Measurements from ENCODE around the gene HAPLN3. TPM values are rescaled to one million over a fixed set of nuclear protein-coding genes. Genes with fewer than 3 reads are reported as not detected.

The HAPLN3 gene
- total RNA-seq, 1 experiment from 2014 or later = 42.4 TPM

DNA sequence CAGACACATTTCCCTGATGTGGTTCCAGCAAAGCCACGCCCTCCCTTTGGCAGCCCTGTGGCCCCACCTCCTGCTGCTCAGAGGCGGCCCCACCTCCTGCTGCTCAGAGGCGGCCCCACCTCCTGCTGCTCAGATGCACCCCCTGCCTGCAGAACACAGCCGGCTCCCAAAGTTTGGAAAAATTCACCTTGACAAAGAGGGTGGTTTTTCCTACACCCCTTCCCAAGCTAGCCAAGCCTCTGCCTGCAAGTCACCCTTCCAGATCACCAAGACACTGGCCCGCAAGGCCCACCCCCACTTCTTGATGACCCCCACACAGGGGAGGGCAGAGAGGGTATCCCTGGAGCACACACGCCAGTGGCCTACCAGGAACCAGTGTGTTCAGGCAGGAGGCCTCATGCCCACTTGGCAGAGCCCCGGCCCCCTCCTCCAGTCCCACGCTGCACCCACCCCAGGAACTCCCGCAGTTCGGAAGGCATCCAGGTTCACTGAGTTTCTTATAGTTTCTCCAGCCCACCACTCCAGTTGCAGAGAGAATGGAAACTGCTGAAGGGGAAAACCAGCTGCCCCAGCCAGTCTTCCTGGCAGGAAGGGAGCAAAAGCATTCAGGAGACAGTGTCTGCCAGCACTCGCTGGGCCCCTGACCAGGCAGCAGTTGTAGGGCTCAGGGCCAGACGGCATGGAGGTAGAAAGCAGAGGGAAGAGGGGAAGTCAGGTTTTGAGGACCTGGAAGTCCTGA, 2.3 kb upstream of the HAPLN3 start:
- no peak overlapping the region for H3K4me2 ChIP-seq (ENCODE audit: insufficient read depth, insufficient read length, low read length)
- H4K5ac ChIP-seq (ENCODE audit: insufficient read length, low read depth, low read length) = no peak overlapping the region

More for the DNA sequence above, 2.3 kb upstream of the HAPLN3 start:
- Mint-ChIP-seq H3K36me3 (ENCODE audit: insufficient read depth in 1 of 3, low read depth in 3 of 3) (peaks cover 35 to 64% (median 54%) of the 10 kb centered on the region in 3 experiments), H3K9me3 (no peaks in the 10 kb centered on the region), H3K27ac (peak overlapping the region; percentile 40 to 96 (median 83); a peak in 6 of 7 replicates), H3K27me3 (ENCODE audit: low read depth) (peaks cover 9% of the 10 kb centered on the region), H3K4me3 (peak overlapping the region in 1 of 2 experiments; percentile 50; a peak in 2 of 5 replicates), H3K4me1 (peaks cover 30 to 67% of the 10 kb centered on the region in 2 experiments)
- H4K8ac ChIP-seq (replicated peaks; ENCODE audit: insufficient read length, low read depth, low read length) = no peak overlapping the region
- no peaks in the 10 kb centered on the region for H3K9me3 ChIP-seq (ENCODE audit: control insufficient read depth, low read depth, low read length)
- H2AK5ac ChIP-seq (ENCODE audit: insufficient read length, low read length) = no peak overlapping the region
- H3K79me1 ChIP-seq (ENCODE audit: insufficient read depth, low read depth, low read length, poor library complexity, severe bottlenecking) = no peaks in the 10 kb centered on the region
- H3T11ph ChIP-seq (ENCODE audit: low read length) = no peak overlapping the region
- H3K18ac ChIP-seq (ENCODE audit: insufficient read length, low read depth, low read length) = no peak overlapping the region
- WGBS (ENCODE audit: extremely low coverage, insufficient read length, low lambda C conversion rate) = no CpG with 5 or more reads among the region's 12 CpGs
- H2AFZ ChIP-seq (ENCODE audit: low read length) = no peak overlapping the region
- H3K27ac ChIP-seq (ENCODE audit: insufficient read length, low read depth, low read length) = no peak overlapping the region
- no peak for DNase-seq
- peak overlapping the region; percentile 23; the same call in 1 of the 2 replicates for H3K14ac ChIP-seq (ENCODE audit: insufficient read depth, low read length)
- no peaks in the 10 kb centered on the region for H3K27me3 ChIP-seq (ENCODE audit: insufficient read depth, low read length)
- H2BK15ac ChIP-seq (ENCODE audit: low read depth, low read length) = no peak overlapping the region
- H2BK12ac ChIP-seq (ENCODE audit: insufficient read length, low read depth, low read length) = no peak overlapping the region
- no peak overlapping the region for H2BK20ac ChIP-seq (ENCODE audit: low read depth, low read length, poor library complexity, severe bottlenecking)
- no peak overlapping the region for H3K9ac ChIP-seq (ENCODE audit: extremely low read depth, insufficient read length, low read length)
- no peak overlapping the region for H3K23ac ChIP-seq (ENCODE audit: insufficient read length, low read depth, low read length)
- H3K23me2 ChIP-seq (ENCODE audit: insufficient read length, low read depth, low read length, poor library complexity, severe bottlenecking) = peaks cover 18% of the 10 kb centered on the region
- no peak overlapping the region for H3K56ac ChIP-seq (ENCODE audit: insufficient read length, low read depth, low read length)
- H3K4me1 ChIP-seq (ENCODE audit: insufficient read depth, low read length) = peaks cover 12% of the 10 kb centered on the region
- no peak overlapping the region for H2BK5ac ChIP-seq (ENCODE audit: insufficient read length, low read length)
- H2BK120ac ChIP-seq (ENCODE audit: low read depth, low read length, poor library complexity, severe bottlenecking) = no peak overlapping the region
- H4K20me1 ChIP-seq (ENCODE audit: control insufficient read depth, insufficient read depth, insufficient read length) = no peaks in the 10 kb centered on the region
- TF ChIP-seq, protein P1, sequence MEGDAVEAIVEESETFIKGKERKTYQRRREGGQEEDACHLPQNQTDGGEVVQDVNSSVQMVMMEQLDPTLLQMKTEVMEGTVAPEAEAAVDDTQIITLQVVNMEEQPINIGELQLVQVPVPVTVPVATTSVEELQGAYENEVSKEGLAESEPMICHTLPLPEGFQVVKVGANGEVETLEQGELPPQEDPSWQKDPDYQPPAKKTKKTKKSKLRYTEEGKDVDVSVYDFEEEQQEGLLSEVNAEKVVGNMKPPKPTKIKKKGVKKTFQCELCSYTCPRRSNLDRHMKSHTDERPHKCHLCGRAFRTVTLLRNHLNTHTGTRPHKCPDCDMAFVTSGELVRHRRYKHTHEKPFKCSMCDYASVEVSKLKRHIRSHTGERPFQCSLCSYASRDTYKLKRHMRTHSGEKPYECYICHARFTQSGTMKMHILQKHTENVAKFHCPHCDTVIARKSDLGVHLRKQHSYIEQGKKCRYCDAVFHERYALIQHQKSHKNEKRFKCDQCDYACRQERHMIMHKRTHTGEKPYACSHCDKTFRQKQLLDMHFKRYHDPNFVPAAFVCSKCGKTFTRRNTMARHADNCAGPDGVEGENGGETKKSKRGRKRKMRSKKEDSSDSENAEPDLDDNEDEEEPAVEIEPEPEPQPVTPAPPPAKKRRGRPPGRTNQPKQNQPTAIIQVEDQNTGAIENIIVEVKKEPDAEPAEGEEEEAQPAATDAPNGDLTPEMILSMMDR (conservative IDR thresholded peaks at IDR 0.05) = 0 out of 3 replicates have a peak, but pooled peaks have one; percentile 15
- H4K91ac ChIP-seq (ENCODE audit: insufficient read length, low read depth, low read length) = no peak overlapping the region
- H3K79me2 ChIP-seq (ENCODE audit: insufficient read depth, low read length) = no peaks in the 10 kb centered on the region
- H3K4ac ChIP-seq (ENCODE audit: low read depth, low read length) = no peak overlapping the region
